DMS53 (cell line): ENCODE data around the gene TTLL10.
"Not testable (repeated sequence)": the region's sequence is repeated elsewhere in the genome, so short reads cannot be mapped to it uniquely, and the experiment has no call there.

Source experiments
- DNase-seq: peaks from one replicate; lab custom pipeline; 2025; lab: John Stamatoyannopoulos, UW

The TTLL10 gene

GRCh38 chr1:1141244-1141910, 32.3 kb upstream of the TTLL10 start:
- no peak for DNase-seq

- no peak for DNase-seq
Observed at GRCh38 chr1:1141911-1142250, 31.8 kb upstream of the TTLL10 start.

GRCh38 chr1:1142352-1142751, 31.3 kb upstream of the TTLL10 start:
- DNase-seq, result not testable (repeated sequence)

- no peak for DNase-seq
Observed at GRCh38 chr1:1142844-1143243, 30.8 kb upstream of the TTLL10 start.

- DNase-seq, result no peak
Observed at GRCh38 chr1:1143636-1144035, 30.0 kb upstream of the TTLL10 start.

GRCh38 chr1:1144122-1144842, 29.4 kb upstream of the TTLL10 start:
- DNase-seq, result peak; percentile 90

GRCh38 chr1:1144843-1145546, 28.7 kb upstream of the TTLL10 start:
- DNase-seq, result peak; percentile 46

- DNase-seq, result no peak
Observed at GRCh38 chr1:1145547-1145914, 28.1 kb upstream of the TTLL10 start.

GRCh38 chr1:1146026-1146425, 27.7 kb upstream of the TTLL10 start:
- DNase-seq, result no peak

GRCh38 chr1:1146596-1146995, 27.1 kb upstream of the TTLL10 start:
- DNase-seq, result no peak

- no peak for DNase-seq
Observed at GRCh38 chr1:1148061-1148460, 25.6 kb upstream of the TTLL10 start.

- DNase-seq, result no peak
Observed at GRCh38 chr1:1148569-1148968, 25.1 kb upstream of the TTLL10 start.

- no peak for DNase-seq
Observed at GRCh38 chr1:1149416-1149815, 24.3 kb upstream of the TTLL10 start.

- peak; percentile 74 for DNase-seq
Observed at GRCh38 chr1:1150100-1150499, 23.6 kb upstream of the TTLL10 start.

- no peak for DNase-seq
Observed at GRCh38 chr1:1151306-1151705, 22.4 kb upstream of the TTLL10 start.

GRCh38 chr1:1152431-1152830, 21.2 kb upstream of the TTLL10 start:
- not testable (repeated sequence) for DNase-seq

- DNase-seq, result not testable (repeated sequence)
Observed at GRCh38 chr1:1153215-1153614, 20.5 kb upstream of the TTLL10 start.

- peak; percentile 47 for DNase-seq
Observed at GRCh38 chr1:1153874-1154273, 19.8 kb upstream of the TTLL10 start.

GRCh38 chr1:1155258-1155657, 18.4 kb upstream of the TTLL10 start:
- no peak for DNase-seq

- DNase-seq, result no peak
Observed at GRCh38 chr1:1156140-1157032, 17.3 kb upstream of the TTLL10 start.

- no peak for DNase-seq
Observed at GRCh38 chr1:1157033-1157365, 16.7 kb upstream of the TTLL10 start.

- DNase-seq, result peak; percentile 92
Observed at GRCh38 chr1:1157426-1157913, 16.2 kb upstream of the TTLL10 start.
